Stimulated activated CD8-positive, alpha-beta memory T cell treated with anti-CD3 and anti-CD28 coated beads, Interleukin-2, amount 100 ng/mL, for 1 hour (primary cell): ENCODE measurements around the gene ARNT2.

Experiments used
- DNase-seq, 2 donors: peaks; one replicate each; pipeline ENCODE4 v3.0.0-alpha.2; 2020; ENCODE audit warnings: low read depth in 2 of 2

The ARNT2 gene

GRCh38 chr15:80576519-80577090 lies 172.4 kb downstream of the ARNT2 start:
- DNase-seq, result no peak

GRCh38 chr15:80577552-80578205 lies 173.5 kb downstream of the ARNT2 start:
- no peak for DNase-seq

DNA sequence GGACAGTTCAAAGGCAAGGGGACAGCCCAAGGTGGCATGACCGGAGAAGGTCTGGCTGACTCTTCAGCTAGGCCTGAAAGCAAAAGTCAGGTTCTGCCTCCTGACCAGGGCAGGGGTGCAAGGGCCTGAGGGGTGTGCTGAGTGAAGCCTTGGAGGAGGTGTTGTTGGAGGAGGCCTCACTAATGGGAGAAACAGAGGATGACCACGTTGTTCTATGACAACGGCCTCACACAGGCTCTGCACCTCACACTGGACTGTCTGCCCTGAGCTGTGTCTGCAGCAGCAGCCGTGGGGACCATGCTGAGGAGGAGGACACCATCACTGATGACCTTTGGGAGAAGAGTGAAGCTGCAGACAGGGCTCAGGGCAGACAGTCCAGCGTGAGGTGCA lies 174.0 kb downstream of the ARNT2 start:
- no peak for DNase-seq

DNA sequence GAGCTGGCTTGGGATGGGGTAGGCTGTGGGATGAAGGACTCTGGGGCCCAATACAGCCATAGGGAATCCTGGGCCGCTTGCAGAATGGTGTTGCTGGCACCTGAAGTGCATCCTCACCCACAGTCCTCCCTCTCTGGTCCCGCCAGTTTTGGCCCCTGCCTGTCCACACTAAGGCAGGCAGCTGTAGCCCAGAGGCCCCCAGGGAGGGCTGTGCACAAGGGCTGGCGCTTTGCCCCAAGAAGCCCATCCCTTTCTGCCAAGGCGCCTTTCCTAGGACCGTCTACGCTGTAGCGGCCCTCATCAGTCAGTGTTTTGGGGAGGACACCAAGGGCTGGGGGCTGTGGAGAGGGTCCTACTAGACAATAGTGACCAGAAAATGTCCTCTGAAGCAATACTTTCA lies 174.7 kb downstream of the ARNT2 start:
- no peak for DNase-seq

GRCh38 chr15:80579611-80580010 lies 175.4 kb downstream of the ARNT2 start:
- DNase-seq, result no peak

GRCh38 chr15:80580106-80580505 lies 175.9 kb downstream of the ARNT2 start:
- no peak for DNase-seq

DNA sequence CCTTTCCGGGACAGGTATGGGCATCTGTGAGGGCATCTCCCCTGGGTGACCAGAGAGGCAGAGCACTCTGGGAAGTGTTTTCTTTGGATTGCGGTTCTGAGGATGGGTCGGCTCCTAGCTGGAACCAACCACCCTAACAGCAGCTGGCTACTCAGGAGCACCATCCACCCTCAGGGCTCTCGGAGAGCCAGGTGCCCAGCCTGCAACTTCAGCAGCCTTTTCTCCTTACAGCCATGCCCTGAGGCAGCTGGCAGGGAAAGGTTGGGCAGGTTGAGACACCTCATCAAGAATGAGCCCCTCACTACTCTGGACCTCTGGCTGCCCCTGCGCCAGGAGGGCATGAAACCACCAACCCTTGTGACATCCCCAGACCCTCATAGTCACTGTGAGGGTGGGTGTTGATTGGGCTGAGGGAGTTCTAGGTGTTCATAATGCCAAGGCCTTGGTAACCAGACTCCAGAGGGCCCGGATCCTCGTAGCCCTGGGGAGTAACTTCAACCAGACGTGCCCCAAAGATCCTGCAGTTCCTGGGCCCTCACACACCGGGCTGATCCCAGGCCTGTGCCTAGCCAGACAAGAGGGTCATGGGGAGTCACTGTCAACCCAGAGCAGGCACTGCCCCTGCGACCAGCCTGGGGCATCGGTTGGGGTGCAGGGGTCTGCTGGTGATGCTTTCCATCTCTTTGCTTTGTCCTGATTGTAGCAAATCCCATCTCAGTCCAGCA lies 176.5 kb downstream of the ARNT2 start:
- DNase-seq, result no peak

DNA sequence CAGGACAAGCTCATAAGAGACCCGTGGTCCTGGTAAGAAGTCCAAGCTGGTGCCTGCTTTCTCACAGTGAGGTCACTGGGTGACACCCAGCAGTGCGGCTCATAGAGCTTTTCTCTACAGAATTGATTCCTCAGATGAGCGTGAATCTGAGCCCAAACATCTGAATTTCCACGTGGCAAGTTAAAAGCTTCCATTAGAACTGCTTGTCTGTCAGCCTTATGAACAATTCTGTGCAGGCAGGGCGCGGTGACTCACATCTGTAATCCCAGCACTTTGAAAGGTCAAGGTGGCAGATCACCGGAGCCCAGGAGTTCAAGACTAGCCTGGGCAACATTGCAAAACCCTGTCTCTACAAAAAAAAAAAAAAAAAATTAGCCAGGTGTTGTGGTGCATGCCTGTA lies 177.8 kb downstream of the ARNT2 start:
- no peak for DNase-seq

DNA sequence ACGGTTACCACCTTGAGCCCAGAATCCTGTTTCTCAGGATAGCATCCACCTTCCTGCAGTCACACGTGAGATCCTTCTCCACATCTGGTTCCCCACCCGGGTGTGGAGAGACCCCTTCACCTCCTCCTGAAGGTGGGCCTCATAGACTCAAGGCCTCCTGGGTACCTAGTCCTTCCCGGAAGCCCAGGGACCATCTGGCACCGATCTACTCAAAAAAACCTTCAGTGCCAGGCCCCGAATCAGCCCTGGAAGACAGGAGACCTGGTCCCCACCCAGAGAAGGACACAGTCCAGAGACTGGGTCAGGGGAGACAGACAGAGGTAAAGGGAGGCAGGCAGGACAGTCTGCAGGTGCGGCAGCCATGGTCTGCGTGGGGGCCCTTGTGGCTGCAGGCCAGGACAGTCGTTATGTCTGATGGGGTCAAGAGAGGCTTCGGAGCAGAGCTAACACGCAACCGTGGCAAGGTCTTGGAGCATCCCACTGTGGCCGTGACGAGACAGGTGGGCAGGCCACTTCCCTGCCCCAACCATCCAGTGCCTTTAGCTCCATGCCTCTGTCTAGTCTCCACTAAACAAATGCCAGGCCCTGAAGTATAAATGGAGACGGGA lies 178.7 kb downstream of the ARNT2 start:
- no peak for DNase-seq

DNA sequence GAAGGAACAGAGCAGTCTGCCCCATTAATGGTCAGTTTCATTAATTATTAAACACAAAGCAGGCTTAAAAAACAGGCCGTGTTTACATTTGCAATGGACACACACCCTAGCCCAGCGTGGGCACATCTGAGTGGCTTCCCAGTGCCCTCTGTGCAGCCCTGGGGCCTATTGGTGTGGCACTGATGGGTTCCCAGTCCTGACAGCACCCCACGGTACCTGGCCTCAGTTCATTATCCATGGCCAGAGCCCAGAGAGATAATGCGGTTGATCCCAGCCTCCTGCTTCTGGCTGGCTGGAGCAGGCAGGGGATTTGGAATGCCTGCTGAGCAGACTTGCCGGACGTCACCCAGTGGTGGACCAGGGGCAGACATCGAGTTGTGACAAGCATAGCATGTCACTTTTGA lies 180.4 kb downstream of the ARNT2 start:
- DNase-seq, result no peak

GRCh38 chr15:80584973-80585525 lies 180.9 kb downstream of the ARNT2 start:
- DNase-seq, result no peak

DNA sequence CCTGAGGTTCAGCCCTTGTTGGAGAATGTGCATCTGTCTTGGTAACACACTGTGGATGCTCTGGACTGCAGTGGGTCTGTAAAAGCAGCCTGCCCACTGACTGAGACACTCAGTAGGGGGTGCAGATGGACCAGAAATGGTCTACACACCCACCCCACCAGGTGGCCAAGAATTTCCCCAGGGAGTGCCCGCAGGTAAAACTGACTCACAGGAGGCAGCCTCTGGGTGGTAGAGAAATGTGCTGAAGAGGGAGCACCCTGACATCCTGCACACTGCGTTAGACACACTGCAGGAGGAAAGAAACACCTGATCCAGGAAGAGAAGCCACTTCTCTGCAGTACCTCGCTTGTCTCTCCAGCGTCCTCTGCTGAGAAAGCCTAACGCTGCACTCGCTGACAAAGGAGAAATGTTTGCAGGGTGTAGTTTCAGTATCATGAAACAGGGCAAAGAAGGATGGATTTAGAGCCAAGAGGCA lies 181.4 kb downstream of the ARNT2 start:
- DNase-seq, result no peak

GRCh38 chr15:80586161-80586560 lies 182.0 kb downstream of the ARNT2 start:
- no peak for DNase-seq

GRCh38 chr15:80587007-80587406 lies 182.8 kb downstream of the ARNT2 start:
- no peak for DNase-seq

GRCh38 chr15:80587816-80588456 lies 183.8 kb downstream of the ARNT2 start:
- DNase-seq, result no peak

DNA sequence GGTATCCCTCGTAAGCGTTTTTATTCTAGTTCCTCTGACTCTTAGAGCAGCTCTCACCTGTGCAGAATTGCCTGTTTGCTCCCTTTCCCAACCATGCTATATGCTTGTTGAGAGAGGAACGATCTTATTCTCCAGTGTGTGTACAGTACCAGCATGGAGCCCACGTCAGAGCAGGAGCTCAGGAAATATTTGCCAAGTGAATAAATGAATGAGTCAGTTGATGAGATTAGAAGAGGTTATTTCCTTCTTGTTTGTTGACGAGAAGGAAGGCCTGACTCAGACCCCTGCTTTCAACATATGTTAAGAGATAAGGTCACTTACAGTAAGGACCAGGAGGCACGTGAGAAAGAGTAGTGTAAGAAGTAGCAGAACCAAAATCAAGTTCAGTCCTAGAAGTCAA lies 184.6 kb downstream of the ARNT2 start:
- no peak for DNase-seq

DNA sequence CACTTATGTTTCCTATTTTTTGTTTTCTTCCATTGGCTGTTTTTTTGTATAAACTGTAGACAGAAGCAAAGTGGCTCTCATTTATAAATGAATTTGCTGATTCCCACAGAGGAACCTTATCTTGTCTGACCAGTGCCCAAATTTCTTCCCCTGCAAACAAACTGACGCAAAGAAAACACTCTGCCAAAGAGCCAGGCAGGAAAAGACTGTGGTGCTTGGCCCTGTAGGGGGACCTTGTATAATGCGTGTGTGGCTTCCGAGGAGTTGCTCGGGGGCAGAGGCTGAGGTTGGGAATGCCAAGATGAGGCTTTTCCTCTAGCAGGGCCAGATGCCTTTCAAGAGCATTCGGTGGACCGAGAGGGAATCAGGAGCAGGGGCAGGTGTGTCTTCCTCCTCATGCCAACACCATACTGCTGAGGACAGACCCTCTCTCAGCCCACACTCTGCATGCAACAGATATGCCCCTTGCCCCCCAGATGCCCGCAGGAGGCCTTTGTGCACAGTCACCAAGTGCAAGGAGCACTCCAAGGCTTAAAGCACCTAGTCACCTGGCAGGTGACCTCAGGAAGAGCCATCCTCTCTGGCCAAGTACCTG lies 186.7 kb downstream of the ARNT2 start:
- DNase-seq, result no peak

- no peak for DNase-seq
Observed at GRCh38 chr15:80591471-80591870, 187.3 kb downstream of the ARNT2 start.

GRCh38 chr15:80591938-80592825 lies 188.0 kb downstream of the ARNT2 start:
- no peak for DNase-seq

- no peak for DNase-seq
Observed at GRCh38 chr15:80593486-80594030, 189.4 kb downstream of the ARNT2 start.
